Stimulated activated CD4-positive, alpha-beta T cell treated with anti-CD3 and anti-CD28 coated beads, TNF-alpha, amount 100 ng/mL, for 48 hours (primary cell): Measurements from ENCODE around the gene SYN1.
"Not testable (repeated sequence)": the region's sequence is repeated elsewhere in the genome, so short reads cannot be mapped to it uniquely, and the experiment has no call there.

Experiments used
- DNase-seq, 3 donors: peaks; one replicate each; pipeline ENCODE4 v3.0.0-alpha.2; 2020; ENCODE audit warnings: low read depth in 3 of 3

Gene SYN1

GRCh38 chrX:47634871-47635575 lies 15.4 kb upstream of the SYN1 start:
- no peak for DNase-seq

GRCh38 chrX:47633689-47634590 lies 14.3 kb upstream of the SYN1 start:
- DNase-seq = no peak

- no peak for DNase-seq
Observed at GRCh38 chrX:47632666-47633065, 13.0 kb upstream of the SYN1 start.

- DNase-seq = no peak
Observed at GRCh38 chrX:47631676-47632075, 12.0 kb upstream of the SYN1 start.

GRCh38 chrX:47629419-47630200 lies 10.0 kb upstream of the SYN1 start, which contains the start of gene CFP:
CFP (minus strand) TSS chrX:47629930; CDS start chrX:47629844, 86 bp downstream.
- no peak for DNase-seq

GRCh38 chrX:47628982-47629381 lies 9.3 kb upstream of the SYN1 start:
- no peak for DNase-seq

- DNase-seq = no peak
Observed at GRCh38 chrX:47625365-47625764, 5.7 kb upstream of the SYN1 start.

- no peak for DNase-seq
Observed at GRCh38 chrX:47623540-47624027, 3.9 kb upstream of the SYN1 start.

- DNase-seq = no peak
Observed at GRCh38 chrX:47621851-47622250, 2.2 kb upstream of the SYN1 start.

- no peak for DNase-seq
Observed at GRCh38 chrX:47620303-47620685, 637 bp upstream of the SYN1 start.

- DNase-seq = no peak
Observed at GRCh38 chrX:47618923-47619485, 653 bp downstream of the SYN1 start.

GRCh38 chrX:47614618-47615017 lies 5.0 kb downstream of the SYN1 start:
- DNase-seq = no peak

- no peak for DNase-seq
Observed at GRCh38 chrX:47613082-47613481, 6.6 kb downstream of the SYN1 start.

- DNase-seq = no peak
Observed at GRCh38 chrX:47612418-47612817, 7.2 kb downstream of the SYN1 start.

GRCh38 chrX:47611926-47612325 lies 7.7 kb downstream of the SYN1 start:
- DNase-seq = no peak

- no peak for DNase-seq
Observed at GRCh38 chrX:47611489-47611888, 8.2 kb downstream of the SYN1 start.

- no peak for DNase-seq
Observed at GRCh38 chrX:47610511-47610910, 9.1 kb downstream of the SYN1 start.

- no peak for DNase-seq
Observed at GRCh38 chrX:47608130-47608810, 11.4 kb downstream of the SYN1 start.

GRCh38 chrX:47607091-47607490 lies 12.6 kb downstream of the SYN1 start:
- no peak for DNase-seq

GRCh38 chrX:47605024-47605423 lies 14.6 kb downstream of the SYN1 start:
- no peak for DNase-seq

- not testable (repeated sequence) for DNase-seq
Observed at GRCh38 chrX:47603125-47603524, 16.5 kb downstream of the SYN1 start.
